HCT116 (cell line): ENCODE measurements around the gene IL1RAPL2. TPM values are rescaled to one million over a fixed set of nuclear protein-coding genes. Genes with fewer than 3 reads are reported as not detected.

Source experiments
- ATAC-seq: fragments of 200-7000 bp; cut with Tn5 transposase; 2 replicates; pipeline ENCODE4 v1.9.1; 2020; ENCODE audit warnings: mild to moderate bottlenecking, moderate library complexity
- BruUV-seq: library from RNA; stranded (reverse); fragments of 400-500 nt; replicated peaks from 2 replicates; lab custom pipeline; 2021; lab: Mats Ljungman, UMichigan
- CTCF ChIA-PET: fragments of 300-600 bp; sonication (Branson Sonifier 250); formaldehyde crosslinking; loops from one replicate; lab custom pipeline; 2021; ENCODE audit warnings: antibody characterized with exemption; lab: Charles Lee
- POLR2A ChIA-PET: fragments of 300-600, 350-600 bp; sonication (Branson Sonifier 250); formaldehyde crosslinking; loops from one replicate; lab custom pipeline; 2021; ENCODE audit warnings: antibody characterized with exemption; lab: Charles Lee
- RAD21 ChIA-PET, 2 experiments: fragments of 300-600 bp; sonication (Branson Sonifier 250); formaldehyde crosslinking; loops; one replicate each; lab custom pipeline; 2023; ENCODE audit warnings: low total read pairs in 2 of 2; ENCODE audit not compliant: uncharacterized antibody in 2 of 2, unreplicated experiment in 2 of 2, low non-redundant PET in 1 of 2; lab: Charles Lee
- DNase-seq: peaks from one replicate; pipeline ENCODE4 v3.0.0-alpha.2; 2010; ENCODE audit warnings: low read depth, low spot score
- H2AFZ ChIP-seq: fragments of 200-600 bp; shearing (Covaris generic), sonication (generic); 2 replicates; pipeline ENCODE4 v1.6.1; 2017; ENCODE audit warnings: low read depth, mixed run types, mixed read lengths, antibody characterized with exemption, low read length; ENCODE audit not compliant: poor library complexity, severe bottlenecking
- H3K27ac ChIP-seq: 2 replicates; pipeline ENCODE4 v1.5.1; 2012; ENCODE audit warnings: low read depth, low read length
- H3K27me3 ChIP-seq: fragments of 200-600 bp; sonication (generic); 2 replicates; pipeline ENCODE4 v1.6.1; 2016; ENCODE audit warnings: mixed run types, low read length, mixed read lengths; ENCODE audit not compliant: insufficient read depth
- H3K36me3 ChIP-seq, 2 experiments: fragments of 200-500 bp in 1 of 2; fragments of 200-600 bp in 1 of 2; sonication (Bioruptor generic) in 1 of 2; sonication (generic) in 1 of 2; 2 replicates each; pipeline versions ENCODE4 v1.5.1 to v1.6.1; 2014 to 2016; ENCODE audit warnings: low read length in 2 of 2, inconsistent platforms in 1 of 2, mixed read lengths in 1 of 2, mixed run types in 1 of 2; ENCODE audit not compliant: insufficient read depth in 2 of 2, control insufficient read depth in 1 of 2
- H3K4me1 ChIP-seq, 2 experiments: fragments of 200-600 bp in 1 of 2; sonication (generic) in 1 of 2; 2 replicates each; pipeline versions ENCODE4 v1.5.1 to v1.6.1; 2012 to 2017; ENCODE audit warnings: low read length in 2 of 2, inconsistent platforms in 1 of 2, mild to moderate bottlenecking in 1 of 2, mixed read lengths in 1 of 2, mixed run types in 1 of 2, moderate library complexity in 1 of 2; ENCODE audit not compliant: insufficient read depth in 2 of 2, control insufficient read depth in 1 of 2
- H3K4me2 ChIP-seq: fragments of 200-600 bp; sonication (generic); 2 replicates; pipeline ENCODE4 v1.6.1; 2017; ENCODE audit warnings: mixed run types, low read length, mixed read lengths
- H3K4me3 ChIP-seq, 2 experiments: fragments of 200-600 bp in 1 of 2; sonication (generic) in 1 of 2; replicated peaks in 1 of 2; 2 replicates each; pipeline ENCODE4 v1.5.1; 2011 to 2016; ENCODE audit warnings: low read length in 2 of 2, control low read depth in 1 of 2, low read depth in 1 of 2, mild to moderate bottlenecking in 1 of 2, mixed read lengths in 1 of 2, mixed run types in 1 of 2
- H3K79me2 ChIP-seq: fragments of 200-600 bp; sonication (generic); 2 replicates; pipeline ENCODE4 v1.6.1; 2017; ENCODE audit warnings: mild to moderate bottlenecking, mixed run types, low read length, moderate library complexity, mixed read lengths; ENCODE audit not compliant: insufficient read depth
- H3K9ac ChIP-seq: fragments of 200-600 bp; sonication (generic); 2 replicates; pipeline ENCODE4 v1.6.1; 2016; ENCODE audit warnings: low read length, mixed read lengths
- H3K9me2 ChIP-seq: fragments of 200-600 bp; sonication (generic), shearing (Covaris generic); 2 replicates; pipeline ENCODE4 v1.6.1; 2017; ENCODE audit warnings: mixed run types, mild to moderate bottlenecking, moderate library complexity; ENCODE audit not compliant: insufficient read depth
- H3K9me3 ChIP-seq, 2 experiments: fragments of 200-500 bp in 1 of 2; fragments of 200-600 bp in 1 of 2; sonication (Bioruptor generic) in 1 of 2; sonication (generic) in 1 of 2; 2 replicates each; pipeline ENCODE4 v1.6.1; 2014 to 2017; ENCODE audit warnings: low read length in 2 of 2, mixed read lengths in 2 of 2, inconsistent platforms in 1 of 2, low read depth in 1 of 2, mild to moderate bottlenecking in 1 of 2, mixed run types in 1 of 2, moderate library complexity in 1 of 2; ENCODE audit not compliant: control insufficient read depth in 1 of 2, insufficient read depth in 1 of 2
- H4K20me1 ChIP-seq: fragments of 200-600 bp; sonication (generic), shearing (Covaris generic); 2 replicates; pipeline ENCODE4 v1.6.1; 2017; ENCODE audit warnings: mixed run types, mild to moderate bottlenecking, moderate library complexity; ENCODE audit not compliant: insufficient read depth
- CBX3 ChIP-seq: IDR thresholded peaks from 2 replicates; pipeline ENCODE4 v1.6.1; 2012; ENCODE audit warnings: low read depth
- CEBPB ChIP-seq: IDR thresholded peaks from 2 replicates; pipeline ENCODE4 v1.6.1; 2012; ENCODE audit warnings: low read depth
- EGR1 ChIP-seq: IDR thresholded peaks from 2 replicates; pipeline ENCODE4 v1.6.1; 2012; ENCODE audit warnings: low read depth
- ELF1 ChIP-seq: IDR thresholded peaks from 2 replicates; pipeline ENCODE4 v1.6.1; 2012; ENCODE audit warnings: low read depth, borderline replicate concordance
- EZH2 ChIP-seq: fragments of 200-600 bp; sonication (generic); IDR thresholded peaks from 2 replicates; pipeline ENCODE4 v1.6.1; 2017; ENCODE audit warnings: antibody characterized with exemption, mixed run types
- FOSL1 ChIP-seq: IDR thresholded peaks from 2 replicates; pipeline ENCODE4 v1.6.1; 2012; ENCODE audit warnings: low read depth
- JUND ChIP-seq: IDR thresholded peaks from 2 replicates; pipeline ENCODE4 v1.6.1; 2012
- POLR2A ChIP-seq: IDR thresholded peaks from 2 replicates; pipeline ENCODE4 v1.7.0; 2011; ENCODE audit warnings: borderline replicate concordance; ENCODE audit not compliant: insufficient read depth, insufficient read length; ENCODE audit errors: extremely low read depth
- POLR2AphosphoS5 ChIP-seq: IDR thresholded peaks from 2 replicates; pipeline ENCODE4 v1.6.1; 2011; ENCODE audit warnings: mild to moderate bottlenecking, low read depth, low read length, moderate library complexity
- TCF7L2 ChIP-seq: IDR thresholded peaks from 2 replicates; pipeline ENCODE4 v1.7.0; 2011; ENCODE audit warnings: borderline replicate concordance, inconsistent platforms; ENCODE audit not compliant: insufficient read depth, insufficient read length; ENCODE audit errors: extremely low read depth
- YY1 ChIP-seq: IDR thresholded peaks from 2 replicates; pipeline ENCODE4 v1.6.1; 2011; ENCODE audit warnings: low read length, low read depth, moderate library complexity, mild to moderate bottlenecking; ENCODE audit not compliant: insufficient replicate concordance; ENCODE audit errors: extremely low read depth
- ZFX ChIP-seq: fragments of 450-650 bp; IDR thresholded peaks from 2 replicates; pipeline ENCODE4 v1.6.1; 2017
- intact Hi-C: fragments of 100-400 bp; cut with micrococcal nuclease; formaldehyde crosslinking; loops from 2 replicates; pipeline ENCODE4 v1.10.0; 2022
- total RNA-seq: library from RNA; stranded (reverse); gene quantifications from one replicate; pipeline ENCODE4 v1.2.1, GENCODE V29; 2021; ENCODE audit not compliant: unreplicated experiment
- TF ChIP-seq, protein P1 (sequence below): IDR thresholded peaks from 2 replicates; pipeline ENCODE4 v1.6.1; 2012; ENCODE audit warnings: low read depth
- TF ChIP-seq, protein P2 (sequence below): IDR thresholded peaks from 2 replicates; pipeline ENCODE4 v1.6.1; 2012
- TF ChIP-seq, protein P3 (sequence below): IDR thresholded peaks from 2 replicates; pipeline ENCODE4 v1.6.1; 2012

IL1RAPL2 gene
- total RNA-seq, 1 experiment from 2014 or later, result not detected

DNA sequence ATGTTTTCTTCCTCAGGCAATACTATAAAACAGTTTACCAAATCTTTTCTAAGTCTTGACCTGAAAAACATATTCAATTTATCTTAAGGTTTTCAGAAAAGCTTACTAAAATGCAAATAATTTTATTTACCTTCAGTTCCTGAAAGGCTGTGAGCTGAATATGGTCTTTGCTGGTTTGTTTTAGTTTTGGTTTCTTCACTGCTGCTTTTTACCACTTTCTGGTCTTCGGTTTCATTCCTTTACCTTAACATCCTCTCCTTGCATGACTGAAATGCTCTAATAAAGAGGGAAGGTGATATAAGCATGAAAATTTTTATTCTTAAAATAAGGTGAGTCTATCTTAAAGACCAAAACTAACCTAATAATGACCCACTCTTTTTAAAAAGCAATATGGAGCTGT lies 1159.2 kb downstream of the IL1RAPL2 start:
- Histone ChIP-seq H3K4me3 (no peak overlapping the region), H3K4me1 (no peaks in the 10 kb centered on the region), H3K4me2 (no peak overlapping the region), H2AFZ (no peak overlapping the region), H3K9me3 (no peaks in the 10 kb centered on the region), H3K9me2 (no peaks in the 10 kb centered on the region), H3K79me2 (no peaks in the 10 kb centered on the region), H3K36me3 (no peaks in the 10 kb centered on the region), H3K9ac (no peak overlapping the region), H3K27me3 (no peaks in the 10 kb centered on the region), H3K27ac (no peak overlapping the region), H4K20me1 (no peaks in the 10 kb centered on the region)
- TF ChIP-seq EGR1, result no peak
- TF ChIP-seq, protein P1, sequence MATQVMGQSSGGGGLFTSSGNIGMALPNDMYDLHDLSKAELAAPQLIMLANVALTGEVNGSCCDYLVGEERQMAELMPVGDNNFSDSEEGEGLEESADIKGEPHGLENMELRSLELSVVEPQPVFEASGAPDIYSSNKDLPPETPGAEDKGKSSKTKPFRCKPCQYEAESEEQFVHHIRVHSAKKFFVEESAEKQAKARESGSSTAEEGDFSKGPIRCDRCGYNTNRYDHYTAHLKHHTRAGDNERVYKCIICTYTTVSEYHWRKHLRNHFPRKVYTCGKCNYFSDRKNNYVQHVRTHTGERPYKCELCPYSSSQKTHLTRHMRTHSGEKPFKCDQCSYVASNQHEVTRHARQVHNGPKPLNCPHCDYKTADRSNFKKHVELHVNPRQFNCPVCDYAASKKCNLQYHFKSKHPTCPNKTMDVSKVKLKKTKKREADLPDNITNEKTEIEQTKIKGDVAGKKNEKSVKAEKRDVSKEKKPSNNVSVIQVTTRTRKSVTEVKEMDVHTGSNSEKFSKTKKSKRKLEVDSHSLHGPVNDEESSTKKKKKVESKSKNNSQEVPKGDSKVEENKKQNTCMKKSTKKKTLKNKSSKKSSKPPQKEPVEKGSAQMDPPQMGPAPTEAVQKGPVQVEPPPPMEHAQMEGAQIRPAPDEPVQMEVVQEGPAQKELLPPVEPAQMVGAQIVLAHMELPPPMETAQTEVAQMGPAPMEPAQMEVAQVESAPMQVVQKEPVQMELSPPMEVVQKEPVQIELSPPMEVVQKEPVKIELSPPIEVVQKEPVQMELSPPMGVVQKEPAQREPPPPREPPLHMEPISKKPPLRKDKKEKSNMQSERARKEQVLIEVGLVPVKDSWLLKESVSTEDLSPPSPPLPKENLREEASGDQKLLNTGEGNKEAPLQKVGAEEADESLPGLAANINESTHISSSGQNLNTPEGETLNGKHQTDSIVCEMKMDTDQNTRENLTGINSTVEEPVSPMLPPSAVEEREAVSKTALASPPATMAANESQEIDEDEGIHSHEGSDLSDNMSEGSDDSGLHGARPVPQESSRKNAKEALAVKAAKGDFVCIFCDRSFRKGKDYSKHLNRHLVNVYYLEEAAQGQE, result no peak
- no peak for TF ChIP-seq POLR2A
- TF ChIP-seq ELF1, result no peak
- TF ChIP-seq POLR2AphosphoS5, result no peak
- no peak for TF ChIP-seq CBX3
- TF ChIP-seq, protein P2, sequence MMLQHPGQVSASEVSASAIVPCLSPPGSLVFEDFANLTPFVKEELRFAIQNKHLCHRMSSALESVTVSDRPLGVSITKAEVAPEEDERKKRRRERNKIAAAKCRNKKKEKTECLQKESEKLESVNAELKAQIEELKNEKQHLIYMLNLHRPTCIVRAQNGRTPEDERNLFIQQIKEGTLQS, result no peak
- no peak for TF ChIP-seq EZH2
- TF ChIP-seq YY1, result no peak
- TF ChIP-seq JUND, result no peak
- no peak for TF ChIP-seq TCF7L2
- no peak for TF ChIP-seq CEBPB
- TF ChIP-seq ZFX, result no peak
- TF ChIP-seq, protein P3, sequence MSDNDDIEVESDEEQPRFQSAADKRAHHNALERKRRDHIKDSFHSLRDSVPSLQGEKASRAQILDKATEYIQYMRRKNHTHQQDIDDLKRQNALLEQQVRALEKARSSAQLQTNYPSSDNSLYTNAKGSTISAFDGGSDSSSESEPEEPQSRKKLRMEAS, result no peak
- TF ChIP-seq FOSL1, result no peak
- no peak for DNase-seq
- BruUV-seq, result no TSS peak
- CTCF ChIA-PET, result no interaction called here
- intact Hi-C loops, result no loop called here
- RAD21 ChIA-PET, result no interaction called here
- POLR2A ChIA-PET, result no interaction called here
- ATAC-seq, result no peak
